Nephron progenitor cell (in vitro differentiated cells): Measurements from ENCODE around the gene MGAT4D.

Experiments used
- DNase-seq: peaks from one replicate; pipeline ENCODE4 v3.0.0; 2021
- H3K27ac Mint-ChIP-seq: 2 replicates; pipeline ENCODE4 v1.8.0; 2021; ENCODE audit warnings: mild to moderate bottlenecking, moderate library complexity, mixed read lengths
- H3K27me3 Mint-ChIP-seq: 2 replicates; pipeline ENCODE4 v1.8.0; 2021; ENCODE audit warnings: mild to moderate bottlenecking, low read depth, mixed read lengths; ENCODE audit not compliant: poor library complexity
- H3K36me3 Mint-ChIP-seq: 2 replicates; pipeline ENCODE4 v1.8.0; 2021; ENCODE audit warnings: low read depth, mixed read lengths
- H3K4me1 Mint-ChIP-seq: 2 replicates; pipeline ENCODE4 v1.8.0; 2021; ENCODE audit warnings: mixed read lengths
- H3K4me3 Mint-ChIP-seq: 2 replicates; pipeline ENCODE4 v1.8.0; 2021; ENCODE audit warnings: mild to moderate bottlenecking, moderate library complexity, mixed read lengths
- H3K9me3 Mint-ChIP-seq: 2 replicates; pipeline ENCODE4 v1.8.0; 2021; ENCODE audit warnings: mild to moderate bottlenecking, moderate library complexity, mixed read lengths
- TF ChIP-seq, protein P1 (sequence below): fragments of 200-600 bp; sonication (generic); IDR thresholded peaks from 2 replicates; pipeline ENCODE4 v1.5.0; 2021; ENCODE audit warnings: antibody characterized with exemption

The MGAT4D gene

DNA sequence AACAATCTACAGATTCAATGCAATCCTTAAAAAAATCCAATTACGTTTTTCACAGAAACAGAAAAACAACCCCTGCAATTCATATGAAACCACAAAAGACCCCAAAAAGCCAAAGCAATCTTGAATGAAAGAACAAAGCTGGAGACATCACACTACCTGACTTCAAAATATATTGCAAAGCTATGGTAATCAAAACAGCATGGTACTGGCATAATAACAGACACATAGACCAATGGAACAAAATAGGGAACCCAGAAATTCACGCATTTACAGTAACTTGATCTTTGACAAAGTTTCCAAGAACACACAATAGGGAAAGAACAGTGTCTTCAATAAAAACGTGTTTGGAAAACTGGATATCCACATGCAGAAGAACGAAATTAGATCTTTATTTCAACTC, 14.6 kb downstream of the MGAT4D start:
- peaks cover 26% of the 10 kb centered on the region for H3K9me3 Mint-ChIP-seq
- DNase-seq = no peak
- peaks cover 14% of the 10 kb centered on the region for H3K27me3 Mint-ChIP-seq
- H3K36me3 Mint-ChIP-seq = no peaks in the 10 kb centered on the region
- no peak overlapping the region for H3K4me3 Mint-ChIP-seq
- no peak overlapping the region for H3K27ac Mint-ChIP-seq
- no peaks in the 10 kb centered on the region for H3K4me1 Mint-ChIP-seq
- TF ChIP-seq, protein P1, sequence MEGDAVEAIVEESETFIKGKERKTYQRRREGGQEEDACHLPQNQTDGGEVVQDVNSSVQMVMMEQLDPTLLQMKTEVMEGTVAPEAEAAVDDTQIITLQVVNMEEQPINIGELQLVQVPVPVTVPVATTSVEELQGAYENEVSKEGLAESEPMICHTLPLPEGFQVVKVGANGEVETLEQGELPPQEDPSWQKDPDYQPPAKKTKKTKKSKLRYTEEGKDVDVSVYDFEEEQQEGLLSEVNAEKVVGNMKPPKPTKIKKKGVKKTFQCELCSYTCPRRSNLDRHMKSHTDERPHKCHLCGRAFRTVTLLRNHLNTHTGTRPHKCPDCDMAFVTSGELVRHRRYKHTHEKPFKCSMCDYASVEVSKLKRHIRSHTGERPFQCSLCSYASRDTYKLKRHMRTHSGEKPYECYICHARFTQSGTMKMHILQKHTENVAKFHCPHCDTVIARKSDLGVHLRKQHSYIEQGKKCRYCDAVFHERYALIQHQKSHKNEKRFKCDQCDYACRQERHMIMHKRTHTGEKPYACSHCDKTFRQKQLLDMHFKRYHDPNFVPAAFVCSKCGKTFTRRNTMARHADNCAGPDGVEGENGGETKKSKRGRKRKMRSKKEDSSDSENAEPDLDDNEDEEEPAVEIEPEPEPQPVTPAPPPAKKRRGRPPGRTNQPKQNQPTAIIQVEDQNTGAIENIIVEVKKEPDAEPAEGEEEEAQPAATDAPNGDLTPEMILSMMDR = no peak

DNA sequence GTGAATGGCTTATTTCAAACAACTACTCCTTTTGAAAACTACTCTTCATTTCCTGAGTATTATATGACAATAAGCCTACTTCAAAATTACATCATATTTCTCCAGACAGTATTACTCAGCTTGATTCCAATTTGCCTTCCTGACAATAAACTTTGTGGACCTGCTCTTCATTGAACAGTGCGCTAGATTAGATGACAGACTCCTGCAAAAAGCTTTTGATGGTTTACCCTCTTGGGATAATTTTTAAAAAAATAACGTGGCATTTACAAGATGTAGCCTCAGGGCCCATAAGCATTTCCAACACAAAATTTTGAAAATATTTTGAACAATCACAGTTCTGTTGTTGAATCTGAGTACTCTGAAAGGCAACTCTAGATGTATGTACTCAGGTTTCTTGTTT, 25.9 kb downstream of the MGAT4D start:
- no peak overlapping the region for H3K27ac Mint-ChIP-seq
- H3K9me3 Mint-ChIP-seq = no peaks in the 10 kb centered on the region
- TF ChIP-seq, protein P1 = no peak
- no peak for DNase-seq
- H3K36me3 Mint-ChIP-seq = no peaks in the 10 kb centered on the region
- no peak overlapping the region for H3K4me3 Mint-ChIP-seq
- peaks cover 22% of the 10 kb centered on the region for H3K27me3 Mint-ChIP-seq
- H3K4me1 Mint-ChIP-seq = peaks cover 14% of the 10 kb centered on the region

DNA sequence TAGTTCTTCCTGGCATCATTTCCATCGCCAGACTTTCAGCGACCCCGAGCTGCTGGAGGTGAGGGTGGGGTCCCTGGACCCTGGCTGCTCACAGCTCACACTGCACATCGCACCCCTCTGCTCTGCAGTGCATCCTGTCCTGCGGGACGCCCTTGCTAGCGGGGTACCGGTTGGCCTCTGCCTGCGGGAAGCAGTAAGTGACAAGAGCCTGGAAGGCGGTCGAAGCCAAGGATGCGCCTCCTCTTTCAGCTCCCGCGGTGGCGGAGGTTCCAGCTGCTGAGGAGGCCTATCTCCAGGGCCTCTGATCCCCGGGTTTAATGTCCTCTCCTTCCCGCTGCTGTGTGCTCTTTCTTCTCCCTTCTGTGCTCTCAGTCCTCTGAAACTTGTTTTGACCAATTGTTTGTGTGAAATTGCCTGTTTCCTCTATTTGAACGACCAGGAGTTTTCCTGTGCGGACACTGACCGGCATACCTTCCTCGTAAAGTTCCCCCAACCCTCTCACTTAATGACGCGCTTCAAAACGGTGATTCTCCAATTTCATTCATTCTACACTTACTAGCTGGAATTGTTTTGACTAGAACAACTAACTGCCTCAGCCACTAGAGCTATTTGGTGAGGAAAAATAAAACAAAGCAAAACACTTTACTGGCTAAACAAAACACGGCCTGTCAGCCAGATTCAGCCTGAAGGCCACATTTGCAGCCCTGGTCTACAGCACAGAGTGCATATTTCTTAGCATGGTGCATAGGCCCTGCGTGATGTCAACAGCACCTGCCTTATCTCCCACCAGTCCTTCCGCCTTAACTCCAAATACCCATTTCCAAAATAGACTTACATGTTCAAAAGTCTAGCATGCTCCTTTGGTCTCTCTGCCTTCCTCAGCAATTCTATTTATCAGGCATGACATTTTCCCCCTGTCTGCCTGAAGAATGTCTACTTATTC, 28.0 kb downstream of the MGAT4D start:
- peak; percentile 25 for DNase-seq
- Mint-ChIP-seq H3K27ac (peak overlapping the region; percentile 4), H3K9me3 (no peaks in the 10 kb centered on the region), H3K4me1 (peaks cover 14% of the 10 kb centered on the region), H3K27me3 (peaks cover 28% of the 10 kb centered on the region), H3K36me3 (no peaks in the 10 kb centered on the region), H3K4me3 (no peak overlapping the region)
- TF ChIP-seq, protein P1 = no peak

DNA sequence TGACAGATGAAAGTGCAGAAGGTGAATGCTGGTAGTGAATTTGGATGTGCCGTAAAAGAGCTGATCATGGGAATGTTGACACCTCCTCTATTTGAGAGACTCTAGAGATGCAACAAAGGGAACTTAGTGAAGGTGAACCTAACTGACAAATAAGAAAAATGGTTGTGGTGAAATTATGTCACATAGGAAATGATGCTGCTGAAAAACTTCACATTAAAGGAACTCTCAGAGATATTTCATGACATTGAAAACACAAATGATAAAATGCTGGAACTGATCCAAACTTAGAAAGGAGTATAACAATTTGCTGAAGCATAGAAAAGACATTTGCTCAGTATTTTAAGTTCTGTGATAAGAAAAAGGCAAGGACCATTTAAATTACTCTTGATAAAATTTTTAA, 31.9 kb downstream of the MGAT4D start:
- no peak for DNase-seq
- TF ChIP-seq, protein P1 = no peak
- H3K36me3 Mint-ChIP-seq = no peaks in the 10 kb centered on the region
- peaks cover 14% of the 10 kb centered on the region for H3K4me1 Mint-ChIP-seq
- H3K9me3 Mint-ChIP-seq = no peaks in the 10 kb centered on the region
- no peak overlapping the region for H3K27ac Mint-ChIP-seq
- no peak overlapping the region for H3K4me3 Mint-ChIP-seq
- peaks cover 16% of the 10 kb centered on the region for H3K27me3 Mint-ChIP-seq

DNA sequence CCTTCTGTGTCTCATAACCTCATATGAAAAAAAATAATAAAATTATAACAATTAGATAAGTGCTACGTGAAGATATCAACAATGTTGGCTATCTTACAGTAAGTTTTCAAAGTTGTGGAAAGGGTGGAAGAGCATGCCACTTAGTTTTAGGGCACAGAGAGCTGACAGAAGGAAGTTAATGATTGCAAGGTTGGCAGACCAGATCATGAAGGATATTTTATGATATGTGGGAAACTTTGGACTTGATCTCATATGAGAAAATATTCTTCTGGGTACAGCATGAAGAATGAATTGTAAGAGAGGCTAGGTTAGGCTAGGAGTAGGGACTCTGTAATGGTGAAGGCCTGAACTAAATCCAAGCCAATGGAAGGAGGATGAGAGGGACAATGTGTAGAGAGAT, 34.5 kb downstream of the MGAT4D start:
- no peak overlapping the region for H3K27ac Mint-ChIP-seq
- no peaks in the 10 kb centered on the region for H3K9me3 Mint-ChIP-seq
- no peaks in the 10 kb centered on the region for H3K36me3 Mint-ChIP-seq
- H3K27me3 Mint-ChIP-seq = peaks cover 13% of the 10 kb centered on the region
- no peak overlapping the region for H3K4me3 Mint-ChIP-seq
- H3K4me1 Mint-ChIP-seq = no peaks in the 10 kb centered on the region
- no peak for DNase-seq
- TF ChIP-seq, protein P1 = no peak

DNA sequence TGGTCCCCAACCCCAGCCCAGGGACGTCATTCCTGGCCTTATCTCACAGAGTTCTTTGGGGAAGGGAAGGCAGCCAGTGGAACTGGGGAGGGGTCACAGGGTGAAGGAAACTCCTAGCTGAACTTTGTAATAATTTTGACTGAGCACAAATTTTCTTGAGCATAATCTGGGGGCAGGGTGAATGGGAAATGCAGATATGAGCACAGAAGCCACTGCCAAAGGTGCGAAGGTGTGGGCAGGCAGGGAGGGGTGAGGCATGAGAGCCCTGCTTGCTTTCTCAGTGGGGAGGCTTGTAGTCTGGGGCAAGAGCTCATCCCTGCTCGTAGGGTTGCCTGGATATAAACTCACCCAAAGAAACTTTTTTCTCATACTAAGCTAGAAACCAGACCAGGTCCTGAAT, 34.9 kb downstream of the MGAT4D start:
- Mint-ChIP-seq H3K4me3 (no peak overlapping the region), H3K4me1 (no peaks in the 10 kb centered on the region), H3K9me3 (no peaks in the 10 kb centered on the region), H3K36me3 (no peaks in the 10 kb centered on the region), H3K27me3 (peaks cover 13% of the 10 kb centered on the region), H3K27ac (no peak overlapping the region)
- TF ChIP-seq, protein P1 = no peak
- DNase-seq = no peak
